Measurements from ENCODE around the gene CAPN1.

DNA sequence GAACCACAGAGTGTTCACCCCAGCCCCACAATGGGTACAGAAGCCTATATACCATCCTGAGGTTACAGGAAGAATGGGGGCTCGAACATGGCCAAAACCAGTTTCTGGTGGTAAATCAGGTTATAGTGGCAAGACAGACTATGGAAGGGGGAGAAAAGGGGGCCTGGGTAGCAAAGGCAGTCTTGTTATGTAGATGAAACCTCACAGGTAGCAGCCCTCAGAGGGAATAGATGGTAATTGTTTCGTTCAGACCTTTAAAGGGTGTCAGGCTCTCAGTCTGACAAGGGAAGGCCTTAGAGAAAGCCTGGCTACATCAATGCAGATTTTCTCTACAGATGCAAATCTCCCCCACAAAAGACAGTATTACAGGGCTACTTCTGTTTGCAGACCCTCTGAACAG lies 3.4 kb downstream of the CAPN1 start:
- TF ChIP-seq ZNF302 (CRISPR knock-in tag; IDR thresholded peaks at IDR 0.05) (no peak), NFE2L2 (conservative IDR thresholded peaks at IDR 0.05; ENCODE audit: low read length) (no peak), KDM5A (IDR thresholded peaks at IDR 0.05) (no peak), POLR2AphosphoS2 (conservative IDR thresholded peaks at IDR 0.05; ENCODE audit: low read length) (no peak)
- TF ChIP-seq, protein P1, sequence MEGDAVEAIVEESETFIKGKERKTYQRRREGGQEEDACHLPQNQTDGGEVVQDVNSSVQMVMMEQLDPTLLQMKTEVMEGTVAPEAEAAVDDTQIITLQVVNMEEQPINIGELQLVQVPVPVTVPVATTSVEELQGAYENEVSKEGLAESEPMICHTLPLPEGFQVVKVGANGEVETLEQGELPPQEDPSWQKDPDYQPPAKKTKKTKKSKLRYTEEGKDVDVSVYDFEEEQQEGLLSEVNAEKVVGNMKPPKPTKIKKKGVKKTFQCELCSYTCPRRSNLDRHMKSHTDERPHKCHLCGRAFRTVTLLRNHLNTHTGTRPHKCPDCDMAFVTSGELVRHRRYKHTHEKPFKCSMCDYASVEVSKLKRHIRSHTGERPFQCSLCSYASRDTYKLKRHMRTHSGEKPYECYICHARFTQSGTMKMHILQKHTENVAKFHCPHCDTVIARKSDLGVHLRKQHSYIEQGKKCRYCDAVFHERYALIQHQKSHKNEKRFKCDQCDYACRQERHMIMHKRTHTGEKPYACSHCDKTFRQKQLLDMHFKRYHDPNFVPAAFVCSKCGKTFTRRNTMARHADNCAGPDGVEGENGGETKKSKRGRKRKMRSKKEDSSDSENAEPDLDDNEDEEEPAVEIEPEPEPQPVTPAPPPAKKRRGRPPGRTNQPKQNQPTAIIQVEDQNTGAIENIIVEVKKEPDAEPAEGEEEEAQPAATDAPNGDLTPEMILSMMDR (IDR thresholded peaks at IDR 0.05): no peak

Measured in A549 (cell line).